ENCODE measurements around the gene REC8. TPM values are rescaled to one million over a fixed set of nuclear protein-coding genes. Genes with fewer than 3 reads are reported as not detected.

REC8 gene
- total RNA-seq, 4 donors from 2014 or later = 9.5 to 54.3 (median 42.1) TPM

- Histone ChIP-seq H3K27ac (peak within 1 kb of the TSS; percentile 88 to 98), H3K4me3 (peak within 1 kb of the TSS; percentile 62 to 66), H3K27me3 (no peaks in the 10 kb centered on the region), H3K36me3 (no peaks in the 10 kb centered on the region), H3K4me1 (peaks cover 7% of the 10 kb centered on the region in 2 donors), H3K9me3 (no peaks in the 10 kb centered on the region)
- intact Hi-C loops (cut with DNase I; ENCODE audit: low total_unique reads) = no loop called here
- TF ChIP-seq POLR2A (IDR thresholded peaks at IDR 0.05) = peak; percentile 51 to 57
- TF ChIP-seq CTCF (IDR thresholded peaks at IDR 0.05) = peak; percentile 93 to 98 (median 94)
- peak; percentile 96 to 98 for DNase-seq
Measured at GRCh38 chr14:24160850-24161804, 10.8 kb upstream of the REC8 start, which contains the start of gene IRF9. Gene IRF9, plus strand, starts transcription at chr14:24161265. Its CDS starts 880 bp downstream, at chr14:24162145.

- peaks cover 7% of the 10 kb centered on the region in 2 donors for H3K4me1 ChIP-seq
- H3K4me3 ChIP-seq = peak overlapping the region; percentile 62 to 66
- TF ChIP-seq CTCF (IDR thresholded peaks at IDR 0.05) (no peak), POLR2A (IDR thresholded peaks at IDR 0.05) (no peak)
- intact Hi-C loops (cut with DNase I; ENCODE audit: low total_unique reads) = no loop called here
- H3K27ac ChIP-seq = peak overlapping the region; percentile 88 to 98
- H3K9me3 ChIP-seq = no peaks in the 10 kb centered on the region
- no peak for DNase-seq
- H3K36me3 ChIP-seq = no peaks in the 10 kb centered on the region
- no peaks in the 10 kb centered on the region for H3K27me3 ChIP-seq
Measured at GRCh38 chr14:24162093-24162492, 9.8 kb upstream of the REC8 start.

- Histone ChIP-seq H3K27me3 (no peaks in the 10 kb centered on the region), H3K4me3 (no peak overlapping the region), H3K9me3 (no peaks in the 10 kb centered on the region), H3K27ac (no peak overlapping the region), H3K4me1 (peaks cover 7% of the 10 kb centered on the region in 2 donors), H3K36me3 (no peaks in the 10 kb centered on the region)
- no peak for TF ChIP-seq POLR2A (IDR thresholded peaks at IDR 0.05)
- TF ChIP-seq CTCF (IDR thresholded peaks at IDR 0.05) = no peak
- DNase-seq = no peak
- intact Hi-C loops (cut with DNase I; ENCODE audit: low total_unique reads) = no loop called here
Measured at GRCh38 chr14:24164518-24164991, 7.3 kb upstream of the REC8 start.

- no peak for DNase-seq
- intact Hi-C loops (cut with DNase I; ENCODE audit: low total_unique reads) = no loop called here
- no peak for TF ChIP-seq CTCF (IDR thresholded peaks at IDR 0.05)
- TF ChIP-seq POLR2A (IDR thresholded peaks at IDR 0.05) = no peak
Measured at GRCh38 chr14:24165785-24166184, 6.1 kb upstream of the REC8 start.

More at GRCh38 chr14:24165785-24166184, 6.1 kb upstream of the REC8 start:
- peaks cover 7% of the 10 kb centered on the region in 2 donors for H3K4me1 ChIP-seq
- H3K36me3 ChIP-seq = no peaks in the 10 kb centered on the region
- no peaks in the 10 kb centered on the region for H3K27me3 ChIP-seq
- no peak overlapping the region for H3K27ac ChIP-seq
- H3K9me3 ChIP-seq = no peaks in the 10 kb centered on the region
- no peak overlapping the region for H3K4me3 ChIP-seq

Measured in uterus (tissue), 4 donors.